Osteocyte (in vitro differentiated cells): Measurements from ENCODE around the gene CCDC74B. TPM values are rescaled to one million over a fixed set of nuclear protein-coding genes. Genes with fewer than 3 reads are reported as not detected.
A peak's percentile ranks its signal among the peaks of the same experiment; 100 is the strongest.
"Not testable (repeated sequence)": the region's sequence is repeated elsewhere in the genome, so short reads cannot be mapped to it uniquely, and the experiment has no call there.

ENCODE experiments used
- DNase-seq: peaks from one replicate; pipeline ENCODE4 v3.0.0; 2021; ENCODE audit warnings: mixed read lengths; ENCODE audit not compliant: unreplicated experiment; ENCODE audit errors: extremely low spot score
- H3K27ac Mint-ChIP-seq: one replicate; pipeline ENCODE4 v1.8.0; 2021; ENCODE audit warnings: mild to moderate bottlenecking, mixed read lengths; ENCODE audit not compliant: unreplicated experiment
- H3K27me3 Mint-ChIP-seq: one replicate; pipeline ENCODE4 v1.8.0; 2021; ENCODE audit warnings: mixed read lengths; ENCODE audit not compliant: unreplicated experiment
- H3K36me3 Mint-ChIP-seq: one replicate; pipeline ENCODE4 v1.8.0; 2021; ENCODE audit warnings: mixed read lengths; ENCODE audit not compliant: unreplicated experiment
- H3K4me1 Mint-ChIP-seq: one replicate; pipeline ENCODE4 v1.8.0; 2021; ENCODE audit warnings: mixed read lengths; ENCODE audit not compliant: unreplicated experiment
- H3K4me3 Mint-ChIP-seq: one replicate; pipeline ENCODE4 v1.8.0; 2021; ENCODE audit warnings: mild to moderate bottlenecking, moderate library complexity, mixed read lengths; ENCODE audit not compliant: unreplicated experiment
- H3K9me3 Mint-ChIP-seq: one replicate; pipeline ENCODE4 v1.8.0; 2021; ENCODE audit warnings: mixed read lengths; ENCODE audit not compliant: unreplicated experiment
- total RNA-seq: library from RNA; stranded (reverse); gene quantifications from 2 replicates; pipeline ENCODE4 v1.2.1, GENCODE V29; 2021
- TF ChIP-seq, protein P1 (sequence below): fragments of 200-600 bp; sonication (generic); IDR thresholded peaks from 2 replicates; pipeline ENCODE4 v1.5.0; 2021; ENCODE audit warnings: antibody characterized with exemption, mild to moderate bottlenecking, moderate library complexity

Gene CCDC74B
- total RNA-seq, 1 donor from 2014 or later = 2.2 TPM

GRCh38 chr2:130138326-130138725 lies 6.6 kb downstream of the CCDC74B start:
- H3K27ac Mint-ChIP-seq, H3K36me3 Mint-ChIP-seq, H3K9me3 Mint-ChIP-seq, H3K4me3 Mint-ChIP-seq, H3K27me3 Mint-ChIP-seq, H3K4me1 Mint-ChIP-seq: not testable (repeated sequence)
- peak; percentile 67 for DNase-seq

DNA sequence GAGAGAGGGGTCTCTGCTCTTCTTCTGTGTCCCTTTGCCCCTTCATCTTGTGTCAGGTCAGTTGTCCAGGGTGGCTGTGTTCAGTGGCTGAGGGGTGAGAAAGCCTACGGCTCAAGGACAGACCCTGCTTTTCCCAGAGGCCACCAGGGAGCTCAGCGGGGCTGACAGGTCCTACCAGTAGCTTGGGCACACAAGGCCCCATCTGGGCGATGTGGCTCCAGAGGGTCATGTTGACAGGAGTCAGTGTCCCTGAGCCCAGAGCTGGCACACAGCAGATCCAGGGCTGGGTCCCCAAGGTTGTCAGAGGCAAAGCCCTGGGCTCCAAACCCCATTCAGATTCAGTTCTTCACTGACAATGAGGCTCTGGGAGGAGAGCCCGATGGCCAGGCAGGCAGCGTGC lies 7.8 kb downstream of the CCDC74B start:
- peak; percentile 75 for DNase-seq
- H3K4me1 Mint-ChIP-seq, H3K27ac Mint-ChIP-seq, H3K4me3 Mint-ChIP-seq, H3K27me3 Mint-ChIP-seq, H3K9me3 Mint-ChIP-seq, H3K36me3 Mint-ChIP-seq: not testable (repeated sequence)

GRCh38 chr2:130136546-130136945 lies 8.4 kb downstream of the CCDC74B start:
- H3K36me3 Mint-ChIP-seq, H3K27ac Mint-ChIP-seq, H3K4me1 Mint-ChIP-seq, H3K4me3 Mint-ChIP-seq, H3K9me3 Mint-ChIP-seq, H3K27me3 Mint-ChIP-seq: not testable (repeated sequence)
- DNase-seq = peak; percentile 68

DNA sequence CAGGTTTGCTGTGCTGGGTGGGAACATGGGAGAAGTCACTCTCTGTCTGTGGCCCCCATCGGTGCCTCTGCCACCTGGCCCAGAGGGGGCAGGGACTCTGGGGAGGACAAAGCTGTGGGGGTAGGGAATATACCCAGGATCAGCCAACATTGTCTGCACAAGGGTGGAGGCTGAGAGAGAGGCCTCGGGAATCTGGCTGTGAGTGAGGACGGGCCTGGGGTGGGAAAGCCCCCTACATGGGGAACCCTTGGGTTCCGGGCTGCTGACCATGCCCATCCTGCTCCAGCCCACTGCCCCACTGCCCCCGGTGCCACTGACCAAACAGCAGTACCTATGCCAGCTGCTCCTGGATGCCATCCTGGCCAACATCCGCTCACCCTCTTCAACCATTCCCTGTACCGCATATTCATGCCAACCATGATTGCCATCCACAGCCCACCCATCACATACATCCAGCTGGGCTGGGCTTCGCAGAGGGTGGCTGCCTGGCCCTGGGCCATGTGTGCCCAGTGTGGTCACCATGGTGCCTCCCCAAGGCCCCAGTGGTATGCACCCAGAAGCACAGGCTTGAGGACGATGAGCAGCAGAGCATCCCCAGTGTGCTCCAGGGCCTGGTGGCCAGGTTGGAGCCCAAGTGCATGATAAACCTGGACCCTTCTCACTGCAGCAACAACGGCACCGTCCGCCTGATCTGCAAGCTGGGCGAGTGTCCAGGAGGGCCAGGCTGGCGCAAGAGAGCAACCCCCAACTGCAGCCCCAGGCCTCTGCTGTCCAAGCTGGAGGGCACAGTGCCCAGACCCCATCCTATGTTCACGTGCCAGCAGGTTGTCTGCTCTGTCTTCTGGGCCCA lies 9.0 kb downstream of the CCDC74B start:
- peak; percentile 77 for DNase-seq
- TF ChIP-seq, protein P1, sequence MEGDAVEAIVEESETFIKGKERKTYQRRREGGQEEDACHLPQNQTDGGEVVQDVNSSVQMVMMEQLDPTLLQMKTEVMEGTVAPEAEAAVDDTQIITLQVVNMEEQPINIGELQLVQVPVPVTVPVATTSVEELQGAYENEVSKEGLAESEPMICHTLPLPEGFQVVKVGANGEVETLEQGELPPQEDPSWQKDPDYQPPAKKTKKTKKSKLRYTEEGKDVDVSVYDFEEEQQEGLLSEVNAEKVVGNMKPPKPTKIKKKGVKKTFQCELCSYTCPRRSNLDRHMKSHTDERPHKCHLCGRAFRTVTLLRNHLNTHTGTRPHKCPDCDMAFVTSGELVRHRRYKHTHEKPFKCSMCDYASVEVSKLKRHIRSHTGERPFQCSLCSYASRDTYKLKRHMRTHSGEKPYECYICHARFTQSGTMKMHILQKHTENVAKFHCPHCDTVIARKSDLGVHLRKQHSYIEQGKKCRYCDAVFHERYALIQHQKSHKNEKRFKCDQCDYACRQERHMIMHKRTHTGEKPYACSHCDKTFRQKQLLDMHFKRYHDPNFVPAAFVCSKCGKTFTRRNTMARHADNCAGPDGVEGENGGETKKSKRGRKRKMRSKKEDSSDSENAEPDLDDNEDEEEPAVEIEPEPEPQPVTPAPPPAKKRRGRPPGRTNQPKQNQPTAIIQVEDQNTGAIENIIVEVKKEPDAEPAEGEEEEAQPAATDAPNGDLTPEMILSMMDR = no peak
- no peaks in the 10 kb centered on the region for H3K9me3 Mint-ChIP-seq
- H3K27ac Mint-ChIP-seq = no peak overlapping the region
- H3K36me3 Mint-ChIP-seq = no peaks in the 10 kb centered on the region
- H3K4me3 Mint-ChIP-seq = no peak overlapping the region
- no peaks in the 10 kb centered on the region for H3K4me1 Mint-ChIP-seq
- peaks cover 10% of the 10 kb centered on the region for H3K27me3 Mint-ChIP-seq

DNA sequence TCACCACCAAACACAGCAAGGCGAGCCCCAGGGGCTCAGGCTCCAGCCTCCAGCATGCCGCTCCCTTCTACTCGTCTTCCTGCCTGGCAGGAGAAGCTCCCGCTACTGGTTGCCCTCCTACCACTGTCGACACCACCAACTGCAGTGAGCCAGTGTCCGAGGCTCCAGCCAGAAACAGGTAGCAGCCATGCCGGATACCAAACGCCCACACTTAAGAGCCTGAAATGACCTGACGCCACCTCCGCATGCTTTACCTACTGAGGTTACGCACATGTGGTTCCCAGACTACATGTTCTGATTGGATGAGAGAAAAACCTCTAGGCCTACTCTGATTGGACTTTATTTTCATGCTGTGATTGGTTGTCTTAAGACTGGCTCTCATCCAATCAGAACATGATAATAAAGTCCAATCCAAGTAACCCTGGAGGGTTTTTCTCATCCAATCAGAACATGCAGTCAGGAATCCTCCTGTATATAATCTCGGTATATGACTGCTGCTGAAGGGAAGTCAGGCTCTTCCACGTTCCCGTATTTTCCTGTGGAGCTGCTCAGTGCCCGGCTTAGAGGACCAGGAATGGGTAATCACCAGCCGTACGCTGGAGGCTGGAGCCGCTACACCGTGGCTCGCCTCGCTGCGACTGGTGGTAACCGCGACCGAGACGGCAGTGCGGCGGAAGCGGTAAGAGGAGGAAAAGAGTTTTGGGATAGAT lies 15.6 kb downstream of the CCDC74B start, which contains the start of gene POTEF:
Gene POTEF, minus strand, starts transcription at position 103 of the 710 bp plus-strand sequence. CDS start 8,707 bp downstream, outside the sequence.
- H3K36me3 Mint-ChIP-seq, H3K27me3 Mint-ChIP-seq, H3K27ac Mint-ChIP-seq, H3K9me3 Mint-ChIP-seq, H3K4me1 Mint-ChIP-seq, H3K4me3 Mint-ChIP-seq: not testable (repeated sequence)
- peak; percentile 49 for DNase-seq

DNA sequence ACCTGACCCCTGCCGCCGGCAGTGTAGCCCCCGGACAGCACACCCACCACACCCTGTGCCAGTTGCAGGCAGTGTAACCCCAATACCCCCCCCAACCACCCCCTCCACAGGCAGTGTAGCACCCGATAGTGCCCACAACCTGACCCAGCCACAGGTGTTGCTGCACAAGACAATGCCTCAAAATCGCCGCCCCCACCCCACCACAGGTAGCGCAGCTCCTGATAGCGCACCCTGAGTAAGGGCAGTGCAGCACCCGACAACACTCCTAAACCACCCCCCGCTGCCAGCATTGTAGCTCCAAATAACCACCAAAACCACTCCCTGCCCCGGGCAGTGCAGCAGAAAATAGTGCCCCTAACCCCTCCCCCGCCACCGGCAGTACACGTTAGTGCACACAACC lies 16.4 kb downstream of the CCDC74B start:
- not testable (repeated sequence) for H3K36me3 Mint-ChIP-seq, H3K9me3 Mint-ChIP-seq, H3K4me3 Mint-ChIP-seq, DNase-seq, H3K4me1 Mint-ChIP-seq, H3K27me3 Mint-ChIP-seq, H3K27ac Mint-ChIP-seq

GRCh38 chr2:130127726-130128125 lies 17.2 kb downstream of the CCDC74B start:
- not testable (repeated sequence) for H3K4me1 Mint-ChIP-seq, H3K4me3 Mint-ChIP-seq, H3K27ac Mint-ChIP-seq, H3K9me3 Mint-ChIP-seq, H3K36me3 Mint-ChIP-seq, DNase-seq, H3K27me3 Mint-ChIP-seq

- not testable (repeated sequence) for H3K36me3 Mint-ChIP-seq, H3K27me3 Mint-ChIP-seq, H3K4me3 Mint-ChIP-seq, DNase-seq, H3K4me1 Mint-ChIP-seq, H3K27ac Mint-ChIP-seq, H3K9me3 Mint-ChIP-seq
These were observed 24.0 kb downstream of the CCDC74B start for GRCh38 chr2:130120924-130121323.

GRCh38 chr2:130102597-130103363 lies 42.1 kb downstream of the CCDC74B start:
- H3K9me3 Mint-ChIP-seq, H3K36me3 Mint-ChIP-seq, H3K27ac Mint-ChIP-seq, H3K27me3 Mint-ChIP-seq, DNase-seq, H3K4me3 Mint-ChIP-seq, H3K4me1 Mint-ChIP-seq: not testable (repeated sequence)
